NOMO-1 (cell line): ENCODE results near the gene PDGFA.

Experiments used
- DNase-seq, 2 experiments: peaks; one replicate each; lab custom pipeline; 2025; ENCODE audit not compliant: unreplicated experiment in 2 of 2; lab: John Stamatoyannopoulos, UW

PDGFA gene

DNA sequence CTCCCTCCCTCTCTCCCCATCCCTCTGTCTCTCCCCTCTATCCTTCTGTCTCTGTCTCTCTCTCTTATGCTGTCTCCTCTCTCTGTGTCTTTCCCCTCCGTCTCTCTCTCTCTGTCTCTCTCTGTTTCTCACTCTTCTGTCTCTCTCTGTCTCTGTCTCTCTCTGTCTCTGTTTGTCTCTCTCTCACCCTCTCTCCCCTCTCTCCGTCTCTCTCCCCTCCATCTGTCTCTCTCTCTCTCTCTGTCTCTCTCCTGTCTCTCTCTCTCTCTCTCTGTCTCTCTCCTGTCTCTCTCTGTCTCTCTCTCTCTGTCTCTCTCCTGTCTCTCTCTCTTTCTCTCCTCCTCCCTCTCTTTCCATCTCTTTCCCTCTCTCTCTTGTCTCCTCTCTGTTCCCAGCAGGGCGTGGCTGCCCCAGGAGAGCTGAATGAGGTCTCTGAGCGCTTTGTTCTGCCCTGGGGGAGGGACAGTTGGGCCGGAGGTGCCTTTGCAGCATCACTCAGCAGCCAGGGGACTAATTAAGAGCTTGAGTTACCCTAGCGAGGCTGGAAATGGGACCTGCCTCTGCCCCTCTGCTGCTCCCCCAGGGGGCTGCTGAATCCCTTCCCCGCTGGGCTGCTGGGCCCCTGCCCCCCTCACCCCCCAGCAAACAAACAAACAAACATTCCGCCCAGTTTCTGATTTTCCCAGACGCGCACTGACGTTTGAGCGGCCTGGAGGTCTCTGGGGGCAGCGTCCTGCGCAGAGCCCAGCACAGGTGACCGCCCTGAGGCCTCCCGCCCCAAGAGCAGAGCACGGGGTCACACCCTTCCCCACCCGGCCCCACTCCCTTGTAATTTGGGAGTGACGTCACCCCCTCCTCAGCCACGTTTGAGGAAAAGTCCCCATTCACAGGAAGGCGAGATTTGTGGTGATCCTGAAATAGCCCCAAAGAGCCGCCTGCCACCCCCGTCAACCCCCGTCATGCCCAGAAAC is 68.1 kb downstream of the PDGFA start:
- DNase-seq: no peak

- no peak for DNase-seq
Observed at GRCh38 chr7:450741-451140, 68.9 kb downstream of the PDGFA start.

DNA sequence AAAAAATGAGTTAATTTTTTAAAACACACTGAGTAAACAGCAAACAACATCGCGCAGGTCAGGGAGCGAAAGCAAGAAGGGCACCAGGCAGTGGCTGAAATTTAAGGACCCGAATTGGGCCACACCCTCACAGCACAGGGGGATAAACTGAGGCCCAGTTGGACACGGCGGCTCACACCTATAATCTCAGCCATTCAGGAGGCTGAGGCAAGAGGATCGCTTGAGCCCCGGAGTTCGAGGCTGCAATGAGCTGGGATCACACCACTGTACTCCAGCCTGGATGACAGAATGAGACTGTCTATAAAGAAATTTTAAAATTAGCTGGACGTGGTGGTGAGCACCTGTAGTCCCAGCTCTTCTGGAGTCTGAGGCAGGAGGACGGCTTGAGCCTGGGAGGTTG is 69.6 kb downstream of the PDGFA start:
- DNase-seq: no peak

DNA sequence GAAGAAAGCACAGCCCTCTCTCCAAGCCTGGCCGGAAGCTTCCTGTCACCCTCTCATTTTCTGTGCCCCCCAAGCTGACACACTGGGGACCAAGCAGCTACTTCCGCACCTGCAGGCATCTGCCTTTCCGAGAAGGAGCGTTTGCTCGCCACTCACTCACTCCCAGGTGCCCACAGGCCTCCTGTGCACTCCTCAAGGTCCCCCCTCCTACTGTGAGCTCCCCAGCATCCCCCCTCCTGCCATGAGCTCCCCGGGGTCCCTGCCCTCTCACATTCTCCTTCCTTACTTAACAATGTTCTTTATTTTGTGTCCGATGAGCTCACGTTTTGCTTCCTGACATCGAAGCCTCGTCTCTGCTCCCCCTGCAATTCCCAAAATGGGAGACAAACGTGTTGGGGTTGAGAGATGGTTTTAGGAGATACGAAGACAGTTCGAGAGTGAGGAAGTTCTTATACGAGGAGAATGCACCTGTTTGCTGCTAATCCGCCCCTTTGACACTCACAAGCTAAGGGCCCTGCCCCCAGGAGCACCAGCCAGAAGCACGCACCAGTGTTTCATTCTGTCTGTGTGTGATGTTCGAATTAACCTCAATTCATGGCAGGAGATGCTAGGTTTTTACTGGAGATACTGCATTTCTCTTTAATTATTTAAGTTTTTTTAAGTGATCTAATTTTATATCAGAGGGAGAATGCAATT is 70.2 kb downstream of the PDGFA start:
- DNase-seq: no peak

DNA sequence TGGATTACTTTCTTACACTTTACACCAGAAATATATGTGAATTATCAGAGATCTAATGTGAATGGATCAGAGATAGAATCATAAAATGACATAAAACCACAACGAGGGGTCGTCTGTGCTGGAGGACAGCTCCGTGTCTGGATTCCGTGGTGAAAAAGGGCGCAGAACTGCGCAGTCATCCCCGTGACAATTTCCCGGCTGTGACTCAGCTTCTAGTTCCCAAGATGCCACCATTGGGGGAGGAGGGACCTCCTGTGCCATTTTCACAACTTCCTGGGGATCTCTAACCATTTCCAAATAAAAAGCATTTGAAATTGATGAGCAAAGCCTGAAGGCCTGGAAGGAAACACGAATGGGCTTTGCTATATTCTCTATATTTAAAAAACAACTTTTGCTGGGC is 72.1 kb downstream of the PDGFA start:
- DNase-seq: no peak
